SW 1271 (cell line): Measurements from ENCODE around the gene POU2AF3.
"Not testable (repeated sequence)": the region's sequence is repeated elsewhere in the genome, so short reads cannot be mapped to it uniquely, and the experiment has no call there.

Experiments
- DNase-seq, 2 experiments: peaks; one replicate each; lab custom pipeline; 2025; lab: John Stamatoyannopoulos, UW

POU2AF3 gene

GRCh38 chr11:111298413-111299100, at the start of gene POU2AF3:
POU2AF3 (plus strand) TSS chr11:111298546; CDS start chr11:111298582, 36 bp downstream.
- no peak for DNase-seq

- no peak for DNase-seq
These were observed 47.4 kb upstream of the POU2AF3 start for GRCh38 chr11:111250936-111251335.

GRCh38 chr11:111253131-111253530, 45.2 kb upstream of the POU2AF3 start:
- DNase-seq = no peak

GRCh38 chr11:111253630-111254029, 44.7 kb upstream of the POU2AF3 start:
- DNase-seq = no peak

- DNase-seq = no peak
These were observed 40.3 kb upstream of the POU2AF3 start for GRCh38 chr11:111258046-111258445.

GRCh38 chr11:111259896-111260295, 38.5 kb upstream of the POU2AF3 start:
- no peak for DNase-seq

GRCh38 chr11:111260811-111261210, 37.5 kb upstream of the POU2AF3 start:
- DNase-seq = no peak

- no peak for DNase-seq
These were observed 33.7 kb upstream of the POU2AF3 start for GRCh38 chr11:111264646-111265045.

- no peak for DNase-seq
These were observed 32.9 kb upstream of the POU2AF3 start for GRCh38 chr11:111265421-111265820.

GRCh38 chr11:111268303-111268702, 30.0 kb upstream of the POU2AF3 start:
- not testable (repeated sequence) for DNase-seq

GRCh38 chr11:111269146-111269868, 29.0 kb upstream of the POU2AF3 start:
- no peak for DNase-seq

- no peak for DNase-seq
These were observed 25.9 kb upstream of the POU2AF3 start for GRCh38 chr11:111272420-111272819.

- DNase-seq = no peak
These were observed 15.7 kb upstream of the POU2AF3 start for GRCh38 chr11:111282562-111283075.

GRCh38 chr11:111283945-111284481, 14.3 kb upstream of the POU2AF3 start:
- DNase-seq = no peak

GRCh38 chr11:111285189-111286091, 12.9 kb upstream of the POU2AF3 start:
- no peak for DNase-seq

GRCh38 chr11:111291764-111292163, 6.6 kb upstream of the POU2AF3 start:
- no peak for DNase-seq

- DNase-seq = not testable (repeated sequence)
These were observed 5.9 kb upstream of the POU2AF3 start for GRCh38 chr11:111292408-111292807.

GRCh38 chr11:111296196-111296595, 2.1 kb upstream of the POU2AF3 start:
- DNase-seq = no peak

- DNase-seq = no peak
These were observed 650 bp upstream of the POU2AF3 start for GRCh38 chr11:111297696-111298095.

GRCh38 chr11:111299101-111300026, 1.0 kb downstream of the POU2AF3 start:
- peak in 1 of 2 experiments; percentile 42 for DNase-seq

- no peak for DNase-seq
These were observed 2.2 kb downstream of the POU2AF3 start for GRCh38 chr11:111300569-111300968.
